ENCODE data around the gene ZNF473.

Gene ZNF473

DNA sequence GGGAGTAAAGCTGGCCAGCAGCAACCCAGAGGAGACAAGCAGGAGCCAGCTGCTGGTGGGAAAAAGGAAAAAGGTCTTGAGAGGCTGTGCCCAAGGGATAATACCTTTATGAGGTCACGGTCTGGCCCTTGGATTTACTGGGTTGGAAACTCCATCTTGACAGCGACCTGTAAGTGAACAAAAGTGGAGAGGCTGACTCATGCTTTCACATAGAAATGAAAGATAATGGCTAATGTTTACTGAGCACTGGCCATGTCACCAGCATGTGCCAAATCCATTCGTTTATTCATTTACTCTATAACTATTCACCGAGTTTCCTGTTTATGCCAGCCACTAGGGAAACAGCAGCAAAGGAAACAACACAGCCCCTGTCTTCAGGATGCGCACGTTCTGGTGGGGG, 5.3 kb upstream of the ZNF473 start:
- Mint-ChIP-seq H3K27ac (no peak overlapping the region), H3K27me3 (no peaks in the 10 kb centered on the region), H3K4me1 (ENCODE audit: low read depth) (peaks cover 17% of the 10 kb centered on the region), H3K36me3 (ENCODE audit: low read depth) (peaks cover 72% of the 10 kb centered on the region), H3K9me3 (no peaks in the 10 kb centered on the region), H3K4me3 (no peak overlapping the region)
- intact Hi-C loops (cut with micrococcal nuclease): no loop called here

DNA sequence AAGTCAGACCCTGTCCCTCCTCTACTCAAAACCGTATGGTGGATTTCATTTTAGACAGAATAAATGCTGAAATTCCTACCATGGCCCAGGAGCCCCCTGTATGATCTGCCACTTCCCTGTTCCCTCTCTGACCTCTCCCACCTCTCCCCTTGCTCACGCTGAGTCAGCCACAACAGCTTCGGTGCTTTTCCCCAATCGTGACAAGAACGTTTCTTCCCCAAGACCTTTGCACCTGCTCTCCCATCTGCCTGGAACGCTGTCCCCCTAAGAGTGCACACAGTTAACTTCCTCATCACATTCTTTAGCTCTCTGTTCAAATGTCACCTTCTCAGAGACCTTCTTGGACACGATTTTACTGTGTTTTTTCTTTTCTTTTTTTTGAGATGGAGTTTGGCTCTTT, 3.0 kb upstream of the ZNF473 start:
- Mint-ChIP-seq H3K27me3 (no peaks in the 10 kb centered on the region), H3K4me1 (ENCODE audit: low read depth) (peaks cover 37% of the 10 kb centered on the region), H3K27ac (no peak overlapping the region), H3K9me3 (no peaks in the 10 kb centered on the region), H3K36me3 (ENCODE audit: low read depth) (peaks cover 62% of the 10 kb centered on the region), H3K4me3 (no peak overlapping the region)
- intact Hi-C loops (cut with micrococcal nuclease): no loop called here

DNA sequence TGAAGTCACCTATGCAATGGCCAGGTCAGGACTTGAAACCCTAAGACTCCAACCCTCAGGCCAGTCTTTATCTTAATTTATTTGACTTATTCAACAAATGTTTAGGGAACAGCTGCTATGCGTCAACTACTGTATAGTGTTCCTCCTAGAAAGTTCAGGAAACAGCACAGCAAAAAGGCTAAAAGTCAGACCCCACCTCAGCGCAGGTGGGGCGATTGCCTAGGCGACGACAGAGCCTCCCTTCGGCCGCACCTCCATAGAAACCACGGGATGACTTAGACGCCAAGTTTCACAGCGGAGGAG, 1.1 kb upstream of the ZNF473 start:
- Mint-ChIP-seq H3K4me3 (peak overlapping the region; percentile 87), H3K27me3 (no peaks in the 10 kb centered on the region), H3K4me1 (ENCODE audit: low read depth) (peaks cover 42% of the 10 kb centered on the region), H3K9me3 (no peaks in the 10 kb centered on the region), H3K27ac (peak overlapping the region; percentile 95), H3K36me3 (ENCODE audit: low read depth) (peaks cover 52% of the 10 kb centered on the region)
- intact Hi-C loops (cut with micrococcal nuclease): loop anchor here (1.0 kb wide), 1 partner anchor 27 kb away; no protein-coding TSS in a partner anchor

GRCh38 chr19:50025022-50025793, 597 bp upstream of the ZNF473 start, which contains the start of gene VRK3:
VRK3 (minus strand) TSS chr19:50025372; CDS start chr19:50016162, 9,210 bp downstream.
- Mint-ChIP-seq H3K27me3 (no peaks in the 10 kb centered on the region), H3K36me3 (ENCODE audit: low read depth) (peaks cover 52% of the 10 kb centered on the region), H3K4me3 (peak within 1 kb of the TSS; percentile 87), H3K4me1 (ENCODE audit: low read depth) (peaks cover 42% of the 10 kb centered on the region), H3K27ac (peak within 1 kb of the TSS; percentile 95), H3K9me3 (no peaks in the 10 kb centered on the region)
- intact Hi-C loops (cut with micrococcal nuclease): loop anchor here (1.0 kb wide), 1 partner anchor 26 kb away; no protein-coding TSS in a partner anchor

- H3K36me3 Mint-ChIP-seq (ENCODE audit: low read depth): peaks cover 54% of the 10 kb centered on the region
- peak overlapping the region; percentile 87 for H3K4me3 Mint-ChIP-seq
- H3K9me3 Mint-ChIP-seq: no peaks in the 10 kb centered on the region
- H3K27ac Mint-ChIP-seq: peak overlapping the region; percentile 95
- intact Hi-C loops (cut with micrococcal nuclease): no loop called here
- peaks cover 42% of the 10 kb centered on the region for H3K4me1 Mint-ChIP-seq (ENCODE audit: low read depth)
- no peaks in the 10 kb centered on the region for H3K27me3 Mint-ChIP-seq
Measured at GRCh38 chr19:50026550-50026906, 723 bp downstream of the ZNF473 start.

- Mint-ChIP-seq H3K9me3 (no peaks in the 10 kb centered on the region), H3K4me1 (ENCODE audit: low read depth) (peaks cover 25% of the 10 kb centered on the region), H3K4me3 (no peak overlapping the region), H3K36me3 (ENCODE audit: low read depth) (peaks cover 74% of the 10 kb centered on the region), H3K27me3 (no peaks in the 10 kb centered on the region), H3K27ac (no peak overlapping the region)
- intact Hi-C loops (cut with micrococcal nuclease): no loop called here
Measured at GRCh38 chr19:50030225-50030624, 4.4 kb downstream of the ZNF473 start.

GRCh38 chr19:50030937-50031336, 5.1 kb downstream of the ZNF473 start:
- Mint-ChIP-seq H3K9me3 (no peaks in the 10 kb centered on the region), H3K4me3 (no peak overlapping the region), H3K27me3 (no peaks in the 10 kb centered on the region), H3K36me3 (ENCODE audit: low read depth) (peaks cover 75% of the 10 kb centered on the region), H3K27ac (no peak overlapping the region), H3K4me1 (ENCODE audit: low read depth) (peaks cover 22% of the 10 kb centered on the region)
- intact Hi-C loops (cut with micrococcal nuclease): no loop called here

DNA sequence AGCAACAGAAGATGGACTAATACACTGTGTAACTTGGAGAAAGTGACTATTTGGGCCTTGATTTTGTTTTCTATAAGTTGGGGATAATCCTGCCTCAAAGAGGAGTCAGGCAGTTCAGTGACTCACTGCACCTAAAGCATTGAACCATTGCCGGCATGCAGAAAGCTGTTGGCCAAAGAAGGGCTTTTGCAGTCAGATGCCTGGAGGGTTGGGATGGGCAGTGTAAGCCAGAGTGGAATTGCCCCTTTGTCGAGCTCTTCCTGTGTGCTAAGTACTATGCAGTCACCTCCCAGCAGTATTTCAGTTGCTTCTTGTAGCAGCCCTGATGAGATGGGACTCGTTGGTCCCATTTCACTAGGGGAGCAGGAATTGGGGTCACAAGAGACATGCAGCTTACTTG, 11.1 kb downstream of the ZNF473 start:
- no peaks in the 10 kb centered on the region for H3K4me1 Mint-ChIP-seq (ENCODE audit: low read depth)
- no peaks in the 10 kb centered on the region for H3K27me3 Mint-ChIP-seq
- peaks cover 6% of the 10 kb centered on the region for H3K9me3 Mint-ChIP-seq
- no peak overlapping the region for H3K27ac Mint-ChIP-seq
- H3K4me3 Mint-ChIP-seq: no peak overlapping the region
- peaks cover 96% of the 10 kb centered on the region for H3K36me3 Mint-ChIP-seq (ENCODE audit: low read depth)
- intact Hi-C loops (cut with micrococcal nuclease): no loop called here

GRCh38 chr19:50039968-50040367, 14.2 kb downstream of the ZNF473 start:
- intact Hi-C loops (cut with micrococcal nuclease): no loop called here
- Mint-ChIP-seq H3K27ac (no peak overlapping the region), H3K36me3 (ENCODE audit: low read depth) (peaks cover 96% of the 10 kb centered on the region), H3K27me3 (no peaks in the 10 kb centered on the region), H3K4me1 (ENCODE audit: low read depth) (no peaks in the 10 kb centered on the region), H3K9me3 (peaks cover 36% of the 10 kb centered on the region), H3K4me3 (no peak overlapping the region)

- Mint-ChIP-seq H3K4me1 (ENCODE audit: low read depth) (no peaks in the 10 kb centered on the region), H3K9me3 (peaks cover 46% of the 10 kb centered on the region), H3K27me3 (no peaks in the 10 kb centered on the region), H3K36me3 (ENCODE audit: low read depth) (peaks cover 96% of the 10 kb centered on the region), H3K4me3 (no peak overlapping the region), H3K27ac (no peak overlapping the region)
- intact Hi-C loops (cut with micrococcal nuclease): no loop called here
Measured at GRCh38 chr19:50040967-50041366, 15.2 kb downstream of the ZNF473 start.

- intact Hi-C loops (cut with micrococcal nuclease): no loop called here
- no peak overlapping the region for H3K27ac Mint-ChIP-seq
- peaks cover 93% of the 10 kb centered on the region for H3K36me3 Mint-ChIP-seq (ENCODE audit: low read depth)
Measured at GRCh38 chr19:50042363-50043024, 16.7 kb downstream of the ZNF473 start.

GRCh38 chr19:50043967-50044366, 18.2 kb downstream of the ZNF473 start:
- no peaks in the 10 kb centered on the region for H3K4me1 Mint-ChIP-seq (ENCODE audit: low read depth)
- intact Hi-C loops (cut with micrococcal nuclease): no loop called here
- no peaks in the 10 kb centered on the region for H3K27me3 Mint-ChIP-seq
- H3K27ac Mint-ChIP-seq: no peak overlapping the region
- H3K4me3 Mint-ChIP-seq: no peak overlapping the region
- peaks cover 90% of the 10 kb centered on the region for H3K36me3 Mint-ChIP-seq (ENCODE audit: low read depth)
- peaks cover 71% of the 10 kb centered on the region for H3K9me3 Mint-ChIP-seq

More at GRCh38 chr19:50042363-50043024, 16.7 kb downstream of the ZNF473 start:
- Mint-ChIP-seq H3K9me3 (peaks cover 60% of the 10 kb centered on the region), H3K4me1 (ENCODE audit: low read depth) (no peaks in the 10 kb centered on the region), H3K27me3 (no peaks in the 10 kb centered on the region), H3K4me3 (no peak overlapping the region)

GRCh38 chr19:50044922-50045321, 19.1 kb downstream of the ZNF473 start:
- intact Hi-C loops (cut with micrococcal nuclease): no loop called here
- H3K4me3 Mint-ChIP-seq: no peak overlapping the region
- H3K27ac Mint-ChIP-seq: no peak overlapping the region
- H3K9me3 Mint-ChIP-seq: peaks cover 71% of the 10 kb centered on the region
- H3K36me3 Mint-ChIP-seq (ENCODE audit: low read depth): peaks cover 80% of the 10 kb centered on the region
- H3K4me1 Mint-ChIP-seq (ENCODE audit: low read depth): peaks cover under 1% of the 10 kb centered on the region
- no peaks in the 10 kb centered on the region for H3K27me3 Mint-ChIP-seq

DNA sequence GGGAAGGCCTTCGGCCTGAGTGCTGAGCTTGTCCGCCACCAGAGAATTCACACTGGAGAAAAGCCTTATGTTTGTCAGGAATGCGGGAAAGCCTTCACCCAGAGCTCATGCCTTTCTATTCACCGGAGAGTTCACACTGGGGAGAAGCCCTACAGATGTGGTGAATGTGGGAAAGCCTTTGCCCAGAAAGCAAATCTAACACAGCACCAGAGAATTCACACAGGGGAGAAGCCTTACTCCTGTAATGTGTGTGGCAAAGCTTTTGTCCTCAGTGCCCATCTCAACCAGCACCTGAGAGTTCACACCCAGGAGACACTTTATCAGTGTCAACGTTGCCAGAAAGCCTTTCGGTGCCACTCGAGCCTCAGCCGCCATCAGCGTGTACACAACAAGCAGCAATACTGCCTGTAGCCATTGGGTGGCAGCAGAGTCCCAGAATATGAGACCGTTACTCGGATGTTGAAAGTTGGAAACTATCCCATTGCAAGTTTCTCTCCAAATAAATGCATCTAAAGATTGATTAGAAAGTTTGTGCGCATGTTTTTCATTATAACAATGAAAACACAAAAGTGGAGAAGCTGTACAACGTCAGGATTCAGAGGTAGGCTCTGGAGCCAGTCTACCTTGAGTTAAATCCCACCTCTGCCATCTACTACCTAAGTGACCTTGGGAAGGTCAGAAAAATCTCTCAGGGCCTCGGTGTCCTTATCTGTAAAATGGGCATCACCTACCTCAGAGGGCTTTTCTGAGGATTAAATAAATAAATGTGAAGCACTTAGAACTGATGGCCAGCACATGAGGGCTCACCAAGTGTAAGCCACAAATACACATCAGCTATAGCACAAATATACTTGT, 21.1 kb downstream of the ZNF473 start:
- H3K9me3 Mint-ChIP-seq: peaks cover 65% of the 10 kb centered on the region
- intact Hi-C loops (cut with micrococcal nuclease): no loop called here
- peaks cover 61% of the 10 kb centered on the region for H3K36me3 Mint-ChIP-seq (ENCODE audit: low read depth)

More for the DNA sequence above, 21.1 kb downstream of the ZNF473 start:
- H3K4me1 Mint-ChIP-seq (ENCODE audit: low read depth): peaks cover 17% of the 10 kb centered on the region
- H3K27ac Mint-ChIP-seq: no peak overlapping the region
- peaks cover 5% of the 10 kb centered on the region for H3K27me3 Mint-ChIP-seq
- H3K4me3 Mint-ChIP-seq: no peak overlapping the region

Data from dendritic cell treated with granulocyte-macrophage colony-stimulating factor and Interleukin-4, amounts not matched to agents 40 ng/mL and 50 ng/mL, for 4 days (primary cell).